Astrocyte of the cerebellum (primary cell): Measurements from ENCODE around the gene MRPL52.
A peak's percentile ranks its signal among the peaks of the same experiment; 100 is the strongest.
"Not testable (repeated sequence)": the region's sequence is repeated elsewhere in the genome, so short reads cannot be mapped to it uniquely, and the experiment has no call there.

Experiments
- DNase-seq: peaks from one replicate; pipeline ENCODE4 v3.0.0-alpha.2; 2011; ENCODE audit warnings: low read depth
- H3K4me3 ChIP-seq: 2 replicates; pipeline ENCODE4 v1.5.1; 2011; ENCODE audit warnings: mild to moderate bottlenecking, low read depth, low read length, moderate library complexity
- in situ Hi-C: cut with HindIII; loops from 2 replicates; pipeline ENCODE4 v1.10.0; 2017; ENCODE audit warnings: low sequenced_read_pairs
- TF ChIP-seq, protein P1 (sequence below): IDR thresholded peaks from 2 replicates; pipeline ENCODE4 v1.5.1; 2012; ENCODE audit warnings: low read length, low read depth, moderate library complexity, mild to moderate bottlenecking; ENCODE audit errors: missing control alignments

Gene MRPL52

DNA sequence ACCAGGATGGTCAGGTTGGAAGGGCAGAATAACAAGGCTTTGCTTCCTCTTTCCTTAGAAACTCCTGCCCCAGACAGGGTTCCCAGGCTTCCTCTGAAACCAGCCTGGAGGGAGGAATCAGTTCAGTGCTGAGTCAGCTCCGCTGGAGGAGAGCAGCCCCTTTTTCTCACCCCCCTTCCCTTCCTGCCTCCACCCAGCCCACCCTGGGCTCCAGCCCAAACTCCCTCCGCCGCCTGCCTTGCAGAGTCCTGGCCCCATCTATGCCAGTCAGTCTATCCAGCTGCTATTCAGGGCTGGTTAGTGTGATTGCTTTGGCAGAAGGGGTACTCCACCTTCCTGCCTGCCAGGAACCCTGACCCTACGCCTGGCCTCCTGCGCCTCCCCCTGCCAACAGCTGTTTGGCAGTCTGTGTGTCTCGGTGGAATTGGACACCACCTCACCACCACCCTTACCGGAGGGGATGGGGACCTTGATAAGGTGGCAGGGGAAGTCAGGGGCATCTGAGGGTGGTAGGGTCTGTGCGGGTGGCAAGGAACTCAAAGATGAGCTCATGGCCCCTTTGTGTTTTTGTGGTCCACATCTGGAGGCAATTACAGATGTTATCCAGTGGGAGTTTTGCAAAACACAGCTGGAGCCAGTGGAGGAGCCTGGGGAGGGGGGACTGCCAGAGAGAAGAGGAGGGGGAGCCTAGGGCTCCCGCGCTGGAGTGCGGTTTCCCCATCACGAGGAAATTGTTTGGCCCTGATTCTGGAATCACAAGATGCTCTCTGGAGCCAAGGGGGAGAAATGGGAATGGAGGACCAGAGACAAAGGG lies 18.9 kb downstream of the MRPL52 start:
- TF ChIP-seq, protein P1, sequence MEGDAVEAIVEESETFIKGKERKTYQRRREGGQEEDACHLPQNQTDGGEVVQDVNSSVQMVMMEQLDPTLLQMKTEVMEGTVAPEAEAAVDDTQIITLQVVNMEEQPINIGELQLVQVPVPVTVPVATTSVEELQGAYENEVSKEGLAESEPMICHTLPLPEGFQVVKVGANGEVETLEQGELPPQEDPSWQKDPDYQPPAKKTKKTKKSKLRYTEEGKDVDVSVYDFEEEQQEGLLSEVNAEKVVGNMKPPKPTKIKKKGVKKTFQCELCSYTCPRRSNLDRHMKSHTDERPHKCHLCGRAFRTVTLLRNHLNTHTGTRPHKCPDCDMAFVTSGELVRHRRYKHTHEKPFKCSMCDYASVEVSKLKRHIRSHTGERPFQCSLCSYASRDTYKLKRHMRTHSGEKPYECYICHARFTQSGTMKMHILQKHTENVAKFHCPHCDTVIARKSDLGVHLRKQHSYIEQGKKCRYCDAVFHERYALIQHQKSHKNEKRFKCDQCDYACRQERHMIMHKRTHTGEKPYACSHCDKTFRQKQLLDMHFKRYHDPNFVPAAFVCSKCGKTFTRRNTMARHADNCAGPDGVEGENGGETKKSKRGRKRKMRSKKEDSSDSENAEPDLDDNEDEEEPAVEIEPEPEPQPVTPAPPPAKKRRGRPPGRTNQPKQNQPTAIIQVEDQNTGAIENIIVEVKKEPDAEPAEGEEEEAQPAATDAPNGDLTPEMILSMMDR = no peak
- no peak overlapping the region for H3K4me3 ChIP-seq
- DNase-seq = peak; percentile 89

DNA sequence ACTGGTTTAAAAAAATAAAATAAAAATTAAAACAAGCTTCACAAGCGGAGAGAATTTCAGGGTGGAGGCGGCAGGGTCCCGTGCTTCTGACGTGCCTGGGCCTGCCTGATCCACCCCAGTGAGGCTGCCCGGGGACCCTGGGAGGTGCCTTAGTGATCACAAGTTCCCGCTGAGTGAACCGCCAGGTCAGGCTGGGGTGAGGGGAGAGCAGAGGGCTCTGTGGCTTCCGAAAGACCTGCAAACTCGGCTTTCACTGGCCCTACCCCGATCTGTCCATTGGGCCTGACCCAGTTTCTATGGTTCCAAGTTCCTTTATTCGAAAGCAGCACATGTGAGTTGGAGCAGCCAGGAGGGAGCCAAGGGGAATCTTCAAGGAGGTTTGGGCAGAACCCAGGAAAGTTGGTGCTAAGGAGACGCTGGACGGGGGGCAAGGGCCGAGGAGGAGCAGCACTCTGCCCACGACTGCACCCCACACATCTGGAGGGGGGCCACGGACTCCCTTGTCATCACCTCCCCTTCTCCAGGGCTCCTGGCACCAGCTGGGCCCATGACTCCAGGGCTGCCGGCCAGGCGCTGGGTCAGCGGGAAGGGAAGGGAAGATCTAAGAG lies 19.6 kb downstream of the MRPL52 start:
- TF ChIP-seq, protein P1 = no peak
- H3K4me3 ChIP-seq = no peak overlapping the region
- no peak for DNase-seq
- in situ Hi-C loops = no loop called here

More for the DNA sequence above, 18.9 kb downstream of the MRPL52 start:
- in situ Hi-C loops = no loop called here

DNA sequence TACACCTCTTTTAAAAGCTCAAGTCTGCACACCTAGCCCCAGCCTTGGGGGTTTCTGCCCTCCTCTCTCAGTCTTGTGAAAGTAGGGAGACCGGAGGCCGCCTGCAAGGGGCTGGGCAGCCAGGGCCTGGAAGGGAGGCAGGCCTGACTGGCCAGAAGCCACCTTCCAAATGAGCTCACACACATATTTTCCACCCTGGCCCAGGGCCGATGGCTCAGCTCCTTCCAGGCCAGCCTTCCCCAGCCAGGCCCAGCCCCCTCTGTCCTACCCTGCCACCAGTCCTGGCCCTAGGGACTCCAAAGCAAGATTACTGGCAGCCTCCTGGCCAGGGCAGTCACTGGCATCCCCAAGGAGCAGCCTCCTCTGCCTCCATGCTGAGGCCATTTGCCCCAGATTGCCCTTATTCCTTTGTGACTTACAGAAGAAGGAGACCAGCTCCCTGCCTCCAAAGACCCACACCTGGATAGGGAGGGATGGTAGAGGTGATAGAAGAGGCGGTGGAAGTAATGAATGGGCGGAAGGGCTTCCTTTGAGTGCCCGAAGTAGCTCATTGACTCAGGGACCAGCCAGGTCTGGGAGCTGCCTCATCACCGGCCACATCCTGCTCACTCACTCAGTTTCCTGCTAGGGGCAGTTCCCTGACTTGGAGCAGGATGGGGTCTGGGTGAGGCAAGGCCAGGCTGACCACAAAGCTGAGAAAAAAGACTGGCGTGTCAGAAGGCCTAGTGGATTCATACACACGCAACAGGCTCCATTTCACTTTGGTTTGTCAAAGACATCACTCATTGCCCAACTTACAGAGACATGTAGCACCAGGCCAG lies 21.5 kb downstream of the MRPL52 start:
- no peak overlapping the region for H3K4me3 ChIP-seq
- TF ChIP-seq, protein P1 = no peak
- in situ Hi-C loops = no loop called here
- DNase-seq = peak; percentile 89

DNA sequence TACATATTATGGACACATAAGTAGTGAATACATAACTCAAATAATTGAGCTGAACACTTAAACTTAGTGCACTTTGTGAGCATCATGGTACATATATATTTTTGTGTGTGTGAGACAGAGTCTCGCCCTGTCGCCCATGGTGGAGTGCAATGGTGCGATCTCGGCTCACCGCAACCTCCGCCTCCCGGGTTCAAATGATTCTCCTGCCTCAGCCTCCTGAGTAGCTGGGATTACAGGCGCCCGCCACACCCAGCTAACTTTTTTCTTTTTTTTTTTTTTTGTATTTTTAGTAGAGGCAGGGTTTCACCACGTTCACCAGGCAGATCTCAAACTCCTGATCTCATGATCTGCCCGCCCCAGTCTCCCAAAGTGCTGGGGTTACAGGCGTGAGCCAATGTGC lies 22.5 kb downstream of the MRPL52 start:
- in situ Hi-C loops, DNase-seq, H3K4me3 ChIP-seq: not testable (repeated sequence)

DNA sequence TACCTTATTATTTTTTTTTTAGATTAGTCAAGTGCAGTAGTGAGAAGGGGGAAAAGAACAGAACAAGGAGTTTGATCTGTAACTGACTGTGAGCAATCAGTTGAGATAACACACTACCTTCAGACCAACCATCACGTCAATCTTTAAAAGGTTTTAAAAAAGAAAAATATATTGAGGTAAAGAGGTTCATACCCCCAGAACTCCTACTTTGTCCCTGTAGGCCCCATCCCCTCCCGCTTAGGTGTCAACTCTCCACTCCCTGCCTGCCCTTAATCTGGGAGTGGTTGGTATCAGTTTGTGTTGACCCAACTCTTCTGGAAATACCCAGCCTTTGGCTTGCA lies 22.9 kb downstream of the MRPL52 start:
- no peak for DNase-seq
- TF ChIP-seq, protein P1 = no peak
- in situ Hi-C loops = no loop called here
- H3K4me3 ChIP-seq = no peak overlapping the region

DNA sequence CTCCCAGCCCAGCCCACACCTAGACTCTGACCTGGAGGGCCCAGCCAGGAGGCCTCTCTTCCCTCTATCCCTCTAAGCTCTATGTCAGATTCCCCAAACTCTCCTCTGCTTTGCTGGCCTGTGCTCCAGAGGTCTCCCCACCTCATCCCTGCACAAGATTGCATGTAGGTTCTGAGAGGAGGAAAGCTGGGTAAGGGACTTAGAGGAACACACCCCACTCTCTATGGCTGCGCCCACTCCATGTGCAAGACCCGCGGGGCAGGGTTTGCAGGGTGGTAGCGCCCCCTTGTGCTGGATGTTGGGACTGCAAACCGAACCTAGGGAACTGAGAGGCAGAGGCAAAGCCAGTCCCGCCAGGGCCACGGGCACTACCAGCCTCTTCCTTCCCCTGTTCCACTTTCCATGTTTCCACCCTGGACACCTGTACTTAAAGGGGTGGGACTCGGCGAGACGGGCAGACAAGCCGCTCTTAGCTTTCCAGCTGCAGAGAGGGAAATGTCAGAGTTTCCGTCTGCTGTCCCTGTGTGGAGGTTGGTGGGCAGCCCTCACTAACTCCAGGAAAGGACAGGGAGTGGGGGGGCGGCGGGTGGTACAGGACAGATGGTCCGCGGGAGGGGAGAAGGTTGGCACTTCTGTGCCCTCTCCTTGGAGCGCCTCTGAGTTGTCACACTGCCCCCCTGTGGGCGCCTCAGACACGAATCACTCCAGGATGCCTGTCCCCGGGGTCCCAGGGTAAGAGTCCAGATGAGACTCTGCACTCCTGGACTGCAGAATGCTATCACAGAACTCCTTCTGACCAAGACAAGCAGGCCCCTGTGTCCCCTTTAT lies 23.5 kb downstream of the MRPL52 start:
- TF ChIP-seq, protein P1 = peak; percentile 82
- in situ Hi-C loops = no loop called here
- no peak for DNase-seq
- H3K4me3 ChIP-seq = peak overlapping the region; percentile 33

DNA sequence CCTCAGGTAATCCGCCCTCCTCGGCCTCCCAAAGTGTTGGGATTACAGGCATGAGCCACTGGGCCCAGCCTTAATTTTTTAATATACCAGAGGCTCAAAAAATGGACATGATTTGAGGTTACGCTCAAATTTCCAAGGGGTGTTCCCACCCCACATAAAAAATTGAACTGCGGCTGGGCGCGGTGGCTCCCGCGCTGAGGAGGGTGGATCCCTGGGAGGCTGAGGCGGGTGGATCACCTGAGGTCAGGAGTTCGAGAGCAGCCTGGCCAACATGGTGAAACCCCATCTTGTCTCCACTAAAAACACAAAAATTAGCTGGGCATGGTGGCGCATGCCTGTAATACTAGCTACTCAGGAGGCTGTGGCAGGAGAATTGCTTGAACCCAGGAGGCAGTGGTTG lies 24.6 kb downstream of the MRPL52 start:
- in situ Hi-C loops, DNase-seq, H3K4me3 ChIP-seq: not testable (repeated sequence)
